GM21717 (cell line): ENCODE measurements around the gene WNT16.

Experiments
- ATAC-seq: cut with Tn5 transposase; IDR thresholded peaks from one replicate; pipeline ENCODE4 v1.9.1; 2021; ENCODE audit warnings: mild to moderate bottlenecking, moderate library complexity; ENCODE audit not compliant: unreplicated experiment

WNT16 gene

DNA sequence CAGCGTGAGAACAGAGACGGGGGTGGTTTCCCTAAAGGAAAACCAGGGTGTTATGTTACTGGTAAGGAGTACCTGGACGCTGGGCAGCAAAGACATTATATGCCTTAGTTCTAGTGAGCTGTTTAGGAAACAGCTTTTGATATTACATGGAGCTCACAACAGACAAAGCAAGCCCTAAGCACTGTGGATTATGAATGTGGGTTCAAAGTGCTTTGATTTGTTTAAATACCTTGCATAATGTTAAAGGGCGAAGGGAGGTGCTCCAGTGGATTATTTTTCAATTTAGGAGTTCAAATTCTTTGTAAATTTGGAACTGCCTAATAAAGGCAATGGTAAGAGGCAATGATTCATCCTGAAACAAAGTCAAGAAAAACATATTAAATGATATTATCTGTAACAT, 13.8 kb downstream of the WNT16 start:
- no peak for ATAC-seq

DNA sequence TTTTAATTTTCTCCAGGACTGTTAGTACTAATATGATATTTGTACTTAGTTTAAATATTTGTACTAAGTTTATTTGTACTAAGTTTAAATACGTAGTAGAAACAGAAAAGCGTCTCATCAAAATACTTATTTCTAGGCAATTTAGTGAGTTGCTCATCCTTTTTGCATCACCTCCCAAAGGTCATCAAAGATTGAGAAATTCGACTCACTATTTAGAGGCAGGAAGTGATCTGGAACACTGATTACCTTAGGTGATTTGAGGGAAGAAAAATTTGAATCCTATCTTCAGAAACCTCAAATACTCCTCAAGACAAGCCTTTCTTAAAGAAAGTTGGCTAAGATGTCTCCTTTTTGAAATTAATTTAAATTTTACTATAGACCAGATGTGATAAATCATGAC, 14.5 kb downstream of the WNT16 start:
- no peak for ATAC-seq

DNA sequence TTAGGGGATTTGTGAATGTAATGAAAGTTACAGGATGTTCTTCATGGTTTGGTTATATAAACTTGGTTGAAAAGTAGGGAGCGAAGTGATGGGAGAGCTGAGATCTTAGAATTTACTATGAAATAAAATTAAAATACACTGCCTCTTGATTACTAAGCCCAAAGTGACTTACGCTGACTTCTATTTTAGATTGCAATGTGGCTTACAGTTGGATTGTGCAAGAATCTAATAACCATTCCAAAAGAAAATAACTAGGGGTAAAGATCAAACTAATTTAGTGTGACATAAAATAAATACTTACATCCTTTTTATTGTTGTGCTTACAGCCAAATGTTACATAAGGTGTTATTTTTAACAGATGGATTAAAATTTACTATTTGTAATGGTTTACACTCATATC, 15.3 kb downstream of the WNT16 start:
- ATAC-seq = no peak

DNA sequence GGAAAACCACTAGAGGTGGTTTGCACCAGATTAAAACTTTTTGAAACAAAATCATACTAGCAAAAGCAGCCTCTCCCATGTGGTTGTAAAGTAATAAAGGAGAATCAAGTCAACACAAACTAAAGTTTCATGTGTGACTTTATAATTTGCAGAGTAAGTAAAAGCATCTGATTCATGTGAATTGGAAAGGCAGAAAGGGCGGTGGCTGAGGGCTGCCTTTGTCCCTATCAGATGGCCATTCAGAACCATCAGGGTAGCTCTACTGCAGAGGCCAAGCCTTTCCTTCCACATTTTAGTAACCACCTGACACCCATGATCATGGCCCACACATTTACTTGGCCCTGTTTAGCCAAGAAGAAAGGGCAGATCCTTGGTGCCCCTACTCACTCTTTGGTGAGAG, 15.7 kb downstream of the WNT16 start:
- no peak for ATAC-seq

DNA sequence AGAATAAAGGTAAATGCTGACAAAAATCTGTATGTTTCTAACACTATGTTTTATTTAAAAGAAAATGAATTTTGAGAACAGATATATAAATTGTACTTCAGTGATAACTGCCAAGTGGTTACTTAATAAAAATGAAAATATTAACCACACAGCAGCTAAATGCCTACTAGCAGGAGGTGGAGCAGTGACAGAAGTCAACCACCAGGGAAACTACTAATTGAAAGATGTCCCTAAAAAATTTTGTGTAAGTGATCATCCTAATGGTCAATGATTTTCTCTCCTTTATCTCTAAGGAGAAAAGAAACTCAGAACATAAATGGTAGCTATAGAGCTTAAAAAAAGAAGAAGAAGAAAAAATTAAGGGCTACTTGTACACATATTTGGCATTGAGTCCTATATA, 22.9 kb downstream of the WNT16 start:
- no peak for ATAC-seq

DNA sequence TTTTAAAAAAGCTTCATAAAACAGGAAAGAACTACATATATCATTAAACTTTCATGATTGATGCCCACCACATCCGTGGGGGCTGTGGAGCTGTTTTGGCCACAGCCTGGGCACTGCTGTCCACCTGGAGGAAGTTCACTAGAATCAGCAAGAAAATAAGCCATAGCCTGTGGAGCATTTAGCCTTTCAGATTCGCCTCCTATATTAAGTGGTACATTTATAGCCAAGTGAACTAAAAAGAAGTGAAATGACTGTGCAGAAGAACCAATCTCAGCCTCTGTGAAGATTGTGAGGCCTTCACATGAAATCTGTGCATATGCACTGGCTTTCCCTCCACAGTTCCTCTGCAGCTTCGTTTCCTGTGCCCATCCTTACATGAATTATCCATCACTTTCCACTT, 23.5 kb downstream of the WNT16 start:
- ATAC-seq = no peak

DNA sequence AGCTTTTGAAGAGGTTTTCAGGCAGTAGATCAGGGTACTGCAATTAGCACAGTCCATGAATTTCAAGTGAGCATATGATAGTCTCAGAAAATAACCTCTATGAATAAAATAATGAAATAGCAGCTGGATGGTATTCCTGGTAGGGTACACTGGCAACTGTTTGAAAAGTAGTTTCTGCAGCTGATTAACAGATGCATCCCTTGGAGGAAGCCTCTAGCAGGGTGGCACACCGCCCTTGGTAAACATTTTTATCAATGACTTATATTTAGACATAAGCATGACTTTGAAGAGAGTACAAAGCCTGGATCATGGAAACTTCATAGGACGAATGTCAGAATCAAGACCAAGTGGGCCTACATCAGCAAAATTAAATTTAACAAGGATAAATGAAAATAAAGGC, 26.8 kb downstream of the WNT16 start:
- ATAC-seq = no peak

DNA sequence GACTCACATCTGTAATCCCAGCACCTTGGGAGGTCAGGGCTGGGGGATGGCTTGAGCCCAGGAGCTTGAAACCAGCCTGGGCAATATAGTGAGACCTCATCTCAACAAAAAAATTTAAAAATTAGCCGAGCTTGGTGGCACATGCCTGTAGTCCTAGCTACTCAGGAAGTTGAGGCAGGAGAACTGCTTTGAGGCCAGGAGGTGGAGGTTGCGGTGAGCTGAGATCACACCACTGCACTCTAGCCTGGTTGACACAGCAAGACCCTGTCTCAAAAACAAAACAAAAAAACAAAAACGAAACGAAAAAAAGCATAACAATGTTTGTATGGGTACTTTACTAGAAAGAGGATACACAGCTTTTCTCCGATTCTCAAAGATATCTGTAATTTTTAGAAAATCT, 31.8 kb downstream of the WNT16 start:
- no peak for ATAC-seq

DNA sequence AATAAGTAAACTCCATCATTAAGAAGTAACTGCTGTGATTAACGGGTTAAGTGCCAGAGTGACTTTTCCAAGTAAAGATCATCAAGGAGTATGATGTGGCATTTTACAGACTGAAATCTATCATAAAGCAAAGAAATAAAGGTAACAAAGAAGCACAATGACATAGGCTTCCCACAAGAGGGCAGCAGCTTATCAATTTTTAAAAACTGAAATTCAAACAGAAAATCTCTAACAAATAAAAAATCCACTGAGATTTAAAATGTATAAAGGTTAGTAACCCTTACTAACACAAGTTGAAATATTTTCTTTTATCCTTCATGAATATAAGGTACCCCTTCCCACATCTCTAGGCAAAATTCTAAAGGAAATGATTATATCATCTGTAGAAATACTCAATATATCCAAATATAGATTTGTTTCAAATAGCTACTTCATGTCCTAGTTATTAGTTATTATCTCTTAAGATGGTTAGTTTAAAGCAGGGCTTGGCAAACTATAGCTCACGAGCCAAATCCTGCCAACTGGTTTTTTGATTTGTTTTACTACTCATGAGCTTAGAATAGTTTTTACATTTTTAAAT, 38.1 kb downstream of the WNT16 start:
- no peak for ATAC-seq

DNA sequence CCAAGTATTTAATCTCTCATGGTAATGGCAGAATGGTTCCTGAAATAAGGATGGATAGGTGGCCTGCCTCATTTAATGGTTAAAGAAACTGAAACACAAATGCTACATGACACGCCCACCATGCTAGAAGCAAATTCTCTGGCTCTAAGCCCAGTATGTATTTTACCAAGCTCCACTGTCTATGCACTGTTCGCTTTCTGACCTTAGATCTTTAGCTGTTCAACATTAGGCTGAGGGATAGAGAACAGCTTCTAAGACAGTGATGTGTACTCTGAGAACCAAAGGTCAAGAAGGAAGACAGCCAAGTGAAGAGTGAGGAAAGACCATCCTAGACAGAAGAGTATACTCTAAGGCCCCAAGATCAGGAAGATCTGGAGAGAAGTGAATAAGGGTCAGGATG, 40.7 kb downstream of the WNT16 start:
- ATAC-seq = peak; percentile 62

DNA sequence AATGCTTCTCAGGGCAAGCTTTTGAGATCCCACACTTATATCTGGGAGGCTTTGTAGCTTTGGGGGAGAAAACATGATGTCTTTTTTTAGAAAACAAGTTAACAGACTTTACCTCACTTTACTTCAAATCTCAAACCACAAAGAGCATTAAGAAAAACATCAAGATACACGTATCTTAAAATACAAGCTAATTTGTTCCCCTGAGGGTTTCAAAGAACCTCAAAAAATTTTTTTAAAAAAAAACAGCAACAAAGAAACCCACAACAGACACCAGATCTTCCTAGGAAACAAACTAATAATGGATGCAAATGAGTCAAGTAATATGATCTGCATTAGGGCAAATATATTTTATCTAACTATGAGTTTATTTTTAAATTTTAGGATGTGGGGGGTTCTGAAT, 42.6 kb downstream of the WNT16 start:
- no peak for ATAC-seq

DNA sequence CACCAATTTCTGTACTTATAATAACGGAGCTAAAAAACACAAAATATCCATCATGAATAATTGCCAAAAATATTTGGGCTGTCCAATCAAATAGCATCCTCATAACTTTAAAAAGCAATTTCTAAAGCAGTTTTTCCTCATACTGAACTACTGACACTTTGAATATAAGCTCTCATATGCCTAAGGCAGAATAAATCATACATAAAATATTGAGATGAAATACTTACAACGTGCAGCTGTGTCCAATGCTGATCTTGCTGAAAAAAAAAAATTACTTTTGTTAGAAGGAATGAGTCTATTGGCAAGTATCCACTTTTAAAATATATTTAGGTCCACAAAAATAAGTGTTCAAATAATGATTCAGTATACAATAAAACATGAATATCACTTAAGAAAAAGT, 43.1 kb downstream of the WNT16 start:
- ATAC-seq = no peak

DNA sequence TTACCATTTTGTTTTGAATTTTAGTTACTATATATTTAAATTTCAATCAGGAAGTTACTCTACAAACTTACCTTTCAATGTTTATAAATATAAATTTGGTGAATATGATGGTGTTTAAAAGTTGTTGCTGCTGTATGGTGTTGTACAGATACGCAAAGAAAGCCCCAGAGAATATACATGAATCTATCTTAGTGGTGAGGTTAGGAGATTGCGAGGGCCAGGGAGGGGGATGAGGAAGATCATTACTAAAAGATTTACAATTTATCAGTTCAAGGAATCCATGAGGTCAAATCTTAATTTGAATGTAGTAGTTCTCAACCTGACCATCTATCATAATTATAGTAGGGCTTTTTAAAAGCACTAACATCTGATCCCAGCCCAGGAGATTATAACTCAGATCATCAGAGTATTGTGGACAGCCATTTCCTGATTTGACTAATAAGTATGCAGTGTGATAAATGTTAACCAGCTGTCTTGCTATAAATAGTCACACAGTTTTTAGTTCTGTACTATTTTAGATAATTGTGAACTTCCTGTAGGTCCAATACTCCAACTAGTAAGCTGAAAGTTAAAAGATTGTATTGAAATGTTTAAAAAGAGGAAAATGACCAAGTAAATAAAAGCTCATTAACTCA, 43.7 kb downstream of the WNT16 start:
- peak; percentile 89 for ATAC-seq

DNA sequence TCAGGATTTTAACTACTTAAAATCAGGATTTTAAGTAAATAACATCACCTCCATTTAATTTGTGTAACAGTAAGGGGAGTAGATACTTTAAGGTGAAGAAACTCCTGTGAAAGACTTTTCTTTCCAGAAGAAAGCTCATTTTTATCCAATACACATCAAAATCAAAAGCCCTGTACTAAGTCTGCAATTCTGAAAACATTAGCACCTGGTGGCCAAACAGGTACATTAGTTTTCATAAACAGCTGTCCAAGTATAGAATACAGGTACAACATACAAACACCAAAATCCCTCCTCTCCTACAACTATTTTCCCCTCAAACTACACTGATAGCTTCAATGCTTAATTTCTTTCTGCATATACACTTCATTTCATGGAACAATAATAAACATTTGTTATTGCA, 44.4 kb downstream of the WNT16 start:
- ATAC-seq = no peak

DNA sequence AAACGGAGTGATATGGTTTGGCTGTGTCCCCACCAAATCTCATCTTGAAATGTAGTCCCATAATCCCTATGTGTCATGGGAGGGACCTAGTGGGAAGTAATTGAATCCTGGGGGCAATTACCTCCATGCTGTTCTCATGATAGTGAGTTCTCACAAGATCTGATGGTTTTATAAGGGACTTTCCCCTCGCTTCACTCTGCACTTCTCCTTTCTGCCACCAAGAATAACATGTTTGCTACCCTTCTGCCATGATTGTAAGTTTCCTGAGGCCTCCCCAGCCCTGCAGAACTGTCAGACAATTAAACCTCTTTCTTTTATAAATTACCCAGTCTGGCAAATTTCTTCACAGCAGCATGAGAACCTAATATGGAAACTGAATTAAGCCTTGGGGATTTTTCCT, 48.2 kb downstream of the WNT16 start:
- ATAC-seq = no peak

DNA sequence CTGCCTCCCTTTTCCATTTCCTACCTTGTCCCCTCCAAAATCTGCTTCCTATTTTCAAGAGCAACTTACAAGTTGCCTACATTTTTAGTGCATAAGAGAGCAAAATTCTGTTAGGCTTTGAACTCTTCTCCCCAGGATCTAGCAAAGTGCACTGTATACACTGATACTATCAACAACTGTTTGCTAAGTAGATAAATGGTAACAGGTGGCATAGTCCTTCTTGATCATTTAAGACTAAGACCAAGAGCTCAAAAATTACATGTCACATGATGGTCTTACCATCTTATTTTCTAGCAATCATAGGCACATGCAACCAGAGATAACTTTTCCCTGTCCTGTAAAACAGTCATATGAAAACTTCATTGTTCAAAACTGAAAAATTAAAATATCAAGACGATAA, 51.1 kb downstream of the WNT16 start:
- no peak for ATAC-seq

DNA sequence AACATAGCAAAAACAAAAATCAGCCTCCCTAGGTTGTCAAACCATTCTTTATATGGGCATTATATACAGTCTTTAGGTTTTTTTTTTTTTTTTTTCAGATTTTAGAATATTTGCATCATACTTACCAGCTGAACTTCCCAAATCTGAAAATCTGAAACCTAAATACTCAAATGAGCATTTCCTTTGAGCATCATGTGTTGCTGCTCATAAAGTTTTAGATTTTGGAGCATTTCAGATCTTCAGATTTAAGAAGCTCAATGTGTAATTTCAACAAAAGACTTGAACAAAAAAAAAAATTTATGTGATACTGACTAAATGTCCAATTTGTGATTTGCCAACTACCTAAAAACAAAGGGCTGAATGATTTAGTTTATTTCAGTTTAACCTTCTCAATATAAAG, 53.7 kb downstream of the WNT16 start:
- no peak for ATAC-seq

DNA sequence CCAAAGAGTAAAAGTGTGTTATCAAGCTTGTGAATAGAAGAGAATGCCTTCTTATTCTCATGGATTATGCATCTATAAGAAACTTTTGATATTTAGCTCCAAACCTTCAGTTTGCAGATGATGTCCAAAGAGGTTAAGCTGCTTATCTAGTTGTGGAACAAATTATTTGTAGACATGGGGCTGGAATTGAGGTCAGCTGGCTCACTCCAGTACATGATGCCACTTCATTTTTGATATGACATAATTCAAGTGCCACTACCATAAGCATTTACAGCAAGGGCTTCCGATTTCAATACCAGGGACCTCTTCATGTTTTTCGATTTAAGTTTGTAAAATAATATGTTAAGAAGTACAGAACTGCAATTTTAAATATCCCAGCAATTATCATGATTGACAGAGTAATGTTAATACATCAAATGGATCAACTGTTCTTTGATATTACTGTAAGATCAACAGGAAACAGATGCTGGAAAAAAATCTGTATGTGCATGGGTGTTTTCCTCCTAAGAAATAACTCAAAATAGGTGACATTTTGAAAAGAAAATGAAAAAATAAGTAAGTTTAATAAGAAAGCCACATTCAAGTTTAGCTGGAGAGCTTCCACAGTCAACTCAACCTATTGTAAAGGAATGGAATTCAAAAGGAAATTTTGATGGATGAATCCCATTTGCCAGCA, 54.6 kb downstream of the WNT16 start:
- ATAC-seq = no peak

DNA sequence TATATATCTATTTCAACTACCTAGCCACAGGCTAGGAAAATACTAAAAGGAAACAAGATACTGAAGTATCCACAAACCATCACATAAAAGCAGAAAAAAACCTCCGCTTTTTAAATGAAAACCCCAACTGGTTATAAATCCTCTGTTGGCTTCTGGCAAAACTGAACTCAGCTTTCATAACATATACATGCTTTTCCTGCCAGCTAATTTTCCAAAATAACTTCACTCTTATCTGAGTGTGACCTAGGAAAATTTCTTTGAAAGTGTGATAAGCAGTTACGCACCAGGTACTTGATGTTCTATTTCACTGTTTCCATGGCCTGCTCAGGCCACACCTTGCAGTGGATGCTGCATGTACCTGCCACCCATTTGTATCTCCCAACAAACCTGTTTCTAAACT, 55.5 kb downstream of the WNT16 start:
- ATAC-seq = no peak

DNA sequence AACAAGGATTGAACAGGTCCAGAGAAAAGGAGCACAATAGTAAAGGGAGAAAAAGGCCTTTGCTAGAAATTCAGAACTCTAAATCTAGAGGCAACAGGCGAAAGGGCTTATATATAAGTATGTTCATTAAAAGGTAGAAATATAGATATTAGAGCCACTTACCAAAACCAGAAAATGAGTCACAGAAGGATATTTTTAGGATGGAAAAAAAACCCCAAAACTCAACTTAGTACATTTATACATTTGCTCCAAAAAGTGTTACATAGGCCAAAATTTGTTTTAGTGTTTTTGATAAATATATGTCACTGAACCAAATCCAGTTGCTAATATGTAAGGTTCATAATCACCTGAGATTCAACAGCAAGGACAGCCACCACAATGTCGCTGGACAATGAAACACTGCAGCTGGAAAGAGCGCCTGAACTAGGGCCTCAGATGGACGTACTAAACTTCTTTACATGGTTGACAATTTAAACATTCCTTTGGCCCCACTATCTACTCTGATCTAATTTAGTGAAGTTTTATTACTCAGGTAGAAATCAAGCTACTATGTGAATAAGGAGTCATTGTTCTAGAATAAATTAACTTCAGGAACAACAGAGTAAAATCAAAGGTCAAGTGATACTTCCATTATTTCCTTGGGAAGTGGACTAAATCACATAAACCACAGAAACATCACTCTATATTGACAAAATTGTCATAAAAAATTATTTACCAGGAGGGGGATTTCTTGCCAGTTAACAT, 56.4 kb downstream of the WNT16 start:
- no peak for ATAC-seq

DNA sequence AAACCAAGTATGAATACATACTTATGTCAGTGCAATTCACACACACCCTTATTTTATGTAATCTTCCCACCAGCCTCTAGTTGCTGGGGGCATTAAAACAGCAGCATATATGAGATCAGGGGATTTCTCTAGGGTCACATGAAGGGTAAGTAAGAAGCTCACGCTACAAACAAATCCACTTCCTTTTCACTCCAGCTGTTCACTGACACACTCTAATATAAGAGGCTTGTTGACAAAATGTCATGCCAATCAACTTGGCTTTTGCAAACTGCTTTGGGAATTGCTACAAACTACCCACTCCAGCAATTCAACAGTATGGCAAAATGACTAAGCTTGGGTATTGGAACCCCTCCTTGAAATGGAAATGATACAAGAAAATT, 57.0 kb downstream of the WNT16 start:
- ATAC-seq = peak; percentile 94

DNA sequence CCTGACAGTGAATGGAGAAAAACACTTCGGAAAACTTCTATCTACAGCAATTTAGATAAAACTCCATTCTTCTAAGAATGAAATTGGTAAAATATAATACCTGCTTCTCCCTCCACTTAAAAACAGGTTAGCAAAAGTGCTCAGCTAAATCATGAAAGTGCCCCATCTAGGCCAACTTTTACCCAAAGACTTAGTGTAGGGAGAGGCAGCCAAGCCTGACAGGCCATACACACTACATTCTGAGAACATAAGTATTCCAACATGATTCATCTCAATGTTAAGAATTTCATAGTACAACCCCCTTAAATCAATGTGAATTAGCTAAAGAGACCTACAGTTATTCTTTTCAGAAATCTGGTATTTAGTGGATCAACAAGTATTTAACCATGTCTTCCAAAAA, 60.1 kb downstream of the WNT16 start:
- no peak for ATAC-seq
